Measurements from ENCODE around the gene BIRC7.

BIRC7 gene

GRCh38 chr20:63283397-63284082, 47.8 kb downstream of the BIRC7 start:
- Histone ChIP-seq H3K9ac (ENCODE audit: low read depth, low read length) (no peak overlapping the region), H3K9me3 (ENCODE audit: control insufficient read depth, insufficient read depth, low read length) (no peaks in the 10 kb centered on the region), H3K4me3 (ENCODE audit: low read depth, low read length) (no peak overlapping the region), H3K36me3 (ENCODE audit: control insufficient read depth, insufficient read depth, low read length) (peaks cover 81% of the 10 kb centered on the region), H3K4me1 (ENCODE audit: control insufficient read depth, insufficient read depth, low read length) (no peaks in the 10 kb centered on the region), H3K27me3 (ENCODE audit: control insufficient read depth, insufficient read depth, low read length) (no peaks in the 10 kb centered on the region)

- Histone ChIP-seq H3K4me1 (ENCODE audit: control insufficient read depth, insufficient read depth, low read length) (no peaks in the 10 kb centered on the region), H3K4me3 (ENCODE audit: low read depth, low read length) (no peak overlapping the region), H3K36me3 (ENCODE audit: control insufficient read depth, insufficient read depth, low read length) (peaks cover 82% of the 10 kb centered on the region), H3K27me3 (ENCODE audit: control insufficient read depth, insufficient read depth, low read length) (no peaks in the 10 kb centered on the region), H3K9ac (ENCODE audit: low read depth, low read length) (no peak overlapping the region), H3K9me3 (ENCODE audit: control insufficient read depth, insufficient read depth, low read length) (no peaks in the 10 kb centered on the region)
Measured at GRCh38 chr20:63284083-63284440, 48.4 kb downstream of the BIRC7 start.

- Histone ChIP-seq H3K4me1 (ENCODE audit: control insufficient read depth, insufficient read depth, low read length) (no peaks in the 10 kb centered on the region), H3K36me3 (ENCODE audit: control insufficient read depth, insufficient read depth, low read length) (peaks cover 85% of the 10 kb centered on the region), H3K9ac (ENCODE audit: low read depth, low read length) (no peak overlapping the region), H3K27me3 (ENCODE audit: control insufficient read depth, insufficient read depth, low read length) (no peaks in the 10 kb centered on the region), H3K4me3 (ENCODE audit: low read depth, low read length) (no peak overlapping the region), H3K9me3 (ENCODE audit: control insufficient read depth, insufficient read depth, low read length) (no peaks in the 10 kb centered on the region)
Measured at GRCh38 chr20:63284544-63284949, 48.8 kb downstream of the BIRC7 start.

DNA sequence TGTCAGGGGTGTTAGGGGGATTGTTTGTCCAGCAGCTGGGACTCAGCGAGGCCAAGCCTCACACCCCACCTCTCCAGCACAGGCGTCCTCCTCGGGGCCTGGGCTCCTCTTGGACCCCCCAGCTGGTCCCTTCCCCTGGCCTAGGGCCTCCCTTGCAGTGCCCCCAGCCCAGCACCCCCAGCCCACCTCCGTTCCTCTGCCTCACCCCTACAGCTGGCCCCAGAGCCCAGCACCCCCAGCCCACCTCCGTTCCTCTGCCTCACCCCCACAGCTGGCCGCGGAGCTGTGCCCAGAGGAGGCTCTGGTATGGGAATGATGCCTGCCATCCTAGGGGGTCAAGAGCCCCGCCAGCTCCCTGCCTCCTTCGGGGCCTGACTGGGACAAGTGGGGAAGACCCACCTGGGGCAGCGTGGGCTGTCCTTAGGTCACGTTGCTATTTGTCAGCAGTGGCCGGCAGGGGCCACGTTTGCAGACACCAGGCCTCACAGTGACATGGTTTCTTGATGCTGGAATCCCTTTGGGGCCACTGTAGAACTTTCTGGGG, 49.3 kb downstream of the BIRC7 start:
- H3K36me3 ChIP-seq (ENCODE audit: control insufficient read depth, insufficient read depth, low read length) = peaks cover 82% of the 10 kb centered on the region
- no peaks in the 10 kb centered on the region for H3K27me3 ChIP-seq (ENCODE audit: control insufficient read depth, insufficient read depth, low read length)
- H3K9me3 ChIP-seq (ENCODE audit: control insufficient read depth, insufficient read depth, low read length) = no peaks in the 10 kb centered on the region
- no peak overlapping the region for H3K9ac ChIP-seq (ENCODE audit: low read depth, low read length)
- H3K4me3 ChIP-seq (ENCODE audit: low read depth, low read length) = no peak overlapping the region
- H3K4me1 ChIP-seq (ENCODE audit: control insufficient read depth, insufficient read depth, low read length) = no peaks in the 10 kb centered on the region

DNA sequence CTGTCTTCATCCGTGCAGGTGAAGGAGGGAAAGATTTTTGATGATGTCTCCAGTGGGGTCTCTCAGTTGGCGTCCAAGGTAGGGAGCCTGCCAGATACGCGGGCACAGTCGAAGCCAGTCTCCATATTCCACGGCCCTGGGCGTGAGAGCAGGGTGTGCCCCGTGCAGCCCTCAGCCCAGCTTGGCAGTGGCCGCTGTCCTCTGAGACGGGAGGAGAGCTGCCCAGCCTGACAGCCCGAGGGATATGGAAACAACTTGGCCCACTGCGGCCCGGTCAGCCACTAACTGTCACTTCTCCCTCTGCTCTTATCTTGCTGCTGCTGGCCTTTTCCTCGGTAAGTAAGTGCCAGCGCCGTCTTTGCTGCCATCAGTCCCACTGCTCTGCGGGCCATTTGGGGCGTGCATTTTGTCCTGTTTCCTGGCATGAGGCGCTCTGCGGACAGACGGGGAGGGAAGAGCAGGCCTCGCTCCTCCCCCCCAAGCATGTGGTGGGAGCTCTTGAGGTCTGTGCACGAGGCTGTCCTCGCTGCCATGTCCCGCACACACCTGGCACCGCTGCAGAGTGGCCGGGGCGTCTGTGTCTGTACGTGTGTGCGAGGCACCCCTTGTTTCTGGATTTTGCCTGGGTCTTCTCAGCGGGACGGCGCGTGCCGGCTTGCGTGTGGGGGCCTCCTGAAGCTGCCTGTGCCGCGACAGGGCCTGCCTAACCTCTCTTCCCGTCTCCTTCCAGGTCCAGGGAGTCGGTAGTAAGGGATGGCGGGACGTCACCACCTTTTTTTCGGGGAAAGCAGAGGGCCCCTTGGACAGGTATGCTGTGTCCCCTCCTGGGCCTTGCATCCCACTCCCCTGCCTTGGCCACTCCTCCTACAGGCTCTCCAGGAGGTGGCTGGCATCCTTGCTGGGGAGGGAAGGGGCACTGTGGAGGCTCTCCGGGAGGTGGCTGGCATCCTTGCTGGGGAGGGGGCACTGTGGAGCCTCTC, 50.2 kb downstream of the BIRC7 start:
- no peaks in the 10 kb centered on the region for H3K4me1 ChIP-seq (ENCODE audit: control insufficient read depth, insufficient read depth, low read length)
- no peak overlapping the region for H3K4me3 ChIP-seq (ENCODE audit: low read depth, low read length)
- no peaks in the 10 kb centered on the region for H3K9me3 ChIP-seq (ENCODE audit: control insufficient read depth, insufficient read depth, low read length)
- H3K9ac ChIP-seq (ENCODE audit: low read depth, low read length) = no peak overlapping the region
- no peaks in the 10 kb centered on the region for H3K27me3 ChIP-seq (ENCODE audit: control insufficient read depth, insufficient read depth, low read length)
- H3K36me3 ChIP-seq (ENCODE audit: control insufficient read depth, insufficient read depth, low read length) = peaks cover 80% of the 10 kb centered on the region

DNA sequence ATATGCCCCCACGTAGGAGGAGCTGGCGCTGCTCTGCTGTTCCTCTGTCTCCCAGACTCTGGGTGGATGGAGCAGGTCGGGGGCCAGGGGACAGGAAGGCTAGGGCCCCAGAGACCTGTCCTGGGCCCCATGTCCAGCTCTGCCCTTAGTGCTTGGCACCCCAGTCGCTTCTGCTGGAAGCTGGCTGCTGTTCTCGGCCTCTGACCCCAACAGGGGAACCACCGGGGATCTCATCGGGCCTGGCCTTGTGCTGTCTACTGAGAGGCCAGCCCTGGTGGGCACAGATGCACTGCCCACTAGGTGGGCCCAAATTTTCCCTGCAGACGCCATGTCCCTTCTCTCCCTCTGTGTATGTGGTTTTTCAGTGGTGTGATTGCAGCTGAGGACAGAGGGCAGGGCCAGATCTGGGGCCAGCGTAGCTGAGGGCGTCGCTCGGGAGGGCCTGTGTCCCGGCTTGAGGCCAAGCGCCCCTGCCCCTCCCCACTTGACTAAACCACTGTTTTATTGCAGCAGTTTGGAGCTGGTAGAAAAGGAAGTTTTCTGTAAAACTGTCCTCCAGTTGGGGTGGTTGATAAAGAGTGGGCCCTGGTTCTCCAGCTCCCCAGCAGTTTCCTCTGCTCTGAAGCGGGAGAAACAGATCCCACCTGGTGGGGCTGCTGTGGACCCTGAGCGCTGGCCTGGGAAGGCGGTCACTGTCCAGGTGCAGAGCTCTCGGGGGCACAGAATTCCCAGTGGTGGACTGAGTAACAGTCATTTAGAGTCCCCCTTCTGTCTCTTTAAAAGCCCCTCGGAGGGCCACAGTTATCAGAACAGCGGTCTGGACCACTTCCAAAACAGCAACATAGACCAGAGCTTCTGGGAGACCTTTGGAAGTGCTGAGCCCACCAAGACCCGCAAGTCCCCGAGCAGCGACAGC, 51.3 kb downstream of the BIRC7 start:
- Histone ChIP-seq H3K4me3 (ENCODE audit: low read depth, low read length) (no peak overlapping the region), H3K4me1 (ENCODE audit: control insufficient read depth, insufficient read depth, low read length) (no peaks in the 10 kb centered on the region), H3K36me3 (ENCODE audit: control insufficient read depth, insufficient read depth, low read length) (peaks cover 70% of the 10 kb centered on the region), H3K9me3 (ENCODE audit: control insufficient read depth, insufficient read depth, low read length) (no peaks in the 10 kb centered on the region), H3K9ac (ENCODE audit: low read depth, low read length) (no peak overlapping the region), H3K27me3 (ENCODE audit: control insufficient read depth, insufficient read depth, low read length) (no peaks in the 10 kb centered on the region)

DNA sequence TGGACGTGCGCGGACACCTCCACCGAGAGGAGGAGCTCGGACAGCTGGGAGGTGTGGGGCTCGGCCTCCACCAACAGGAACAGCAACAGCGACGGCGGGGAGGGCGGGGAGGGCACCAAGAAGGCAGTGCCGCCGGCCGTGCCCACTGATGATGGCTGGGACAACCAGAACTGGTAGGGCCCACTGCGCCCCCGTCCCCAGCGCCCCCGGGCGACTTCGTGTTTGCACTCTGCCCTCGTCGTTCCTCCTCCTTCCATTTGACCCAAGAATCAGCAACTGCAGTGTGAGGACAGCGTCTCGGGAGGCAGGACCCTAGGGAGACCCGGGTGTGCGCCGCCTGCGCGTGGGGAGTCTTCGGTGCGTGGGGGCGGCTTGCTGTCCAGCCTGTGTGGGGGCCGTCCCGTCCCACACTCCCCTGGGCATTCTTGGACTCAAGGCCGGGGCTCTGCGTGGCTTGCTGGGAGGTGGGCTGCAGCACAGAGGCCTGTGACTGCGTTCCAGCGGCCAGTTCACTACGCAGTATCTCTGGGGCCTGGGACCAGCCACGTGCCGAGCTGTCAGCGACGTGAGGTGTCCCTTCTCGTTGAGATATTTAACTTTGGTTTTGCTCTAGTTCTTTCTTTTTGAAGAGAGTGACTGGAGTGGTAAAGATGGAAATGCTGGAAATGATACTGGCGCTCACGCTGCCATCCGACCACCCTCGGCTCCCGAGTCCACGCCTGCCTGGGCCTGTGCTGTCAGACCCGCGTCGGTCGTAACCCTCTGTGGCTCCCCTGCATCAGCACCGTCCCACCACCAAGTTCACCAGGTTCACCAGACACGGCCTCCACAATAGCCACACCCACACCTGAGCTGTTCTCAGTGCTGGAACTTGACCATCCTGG, 52.2 kb downstream of the BIRC7 start:
- Histone ChIP-seq H3K36me3 (ENCODE audit: control insufficient read depth, insufficient read depth, low read length) (peaks cover 61% of the 10 kb centered on the region), H3K9ac (ENCODE audit: low read depth, low read length) (no peak overlapping the region), H3K4me3 (ENCODE audit: low read depth, low read length) (no peak overlapping the region), H3K9me3 (ENCODE audit: control insufficient read depth, insufficient read depth, low read length) (no peaks in the 10 kb centered on the region), H3K4me1 (ENCODE audit: control insufficient read depth, insufficient read depth, low read length) (no peaks in the 10 kb centered on the region), H3K27me3 (ENCODE audit: control insufficient read depth, insufficient read depth, low read length) (no peaks in the 10 kb centered on the region)

DNA sequence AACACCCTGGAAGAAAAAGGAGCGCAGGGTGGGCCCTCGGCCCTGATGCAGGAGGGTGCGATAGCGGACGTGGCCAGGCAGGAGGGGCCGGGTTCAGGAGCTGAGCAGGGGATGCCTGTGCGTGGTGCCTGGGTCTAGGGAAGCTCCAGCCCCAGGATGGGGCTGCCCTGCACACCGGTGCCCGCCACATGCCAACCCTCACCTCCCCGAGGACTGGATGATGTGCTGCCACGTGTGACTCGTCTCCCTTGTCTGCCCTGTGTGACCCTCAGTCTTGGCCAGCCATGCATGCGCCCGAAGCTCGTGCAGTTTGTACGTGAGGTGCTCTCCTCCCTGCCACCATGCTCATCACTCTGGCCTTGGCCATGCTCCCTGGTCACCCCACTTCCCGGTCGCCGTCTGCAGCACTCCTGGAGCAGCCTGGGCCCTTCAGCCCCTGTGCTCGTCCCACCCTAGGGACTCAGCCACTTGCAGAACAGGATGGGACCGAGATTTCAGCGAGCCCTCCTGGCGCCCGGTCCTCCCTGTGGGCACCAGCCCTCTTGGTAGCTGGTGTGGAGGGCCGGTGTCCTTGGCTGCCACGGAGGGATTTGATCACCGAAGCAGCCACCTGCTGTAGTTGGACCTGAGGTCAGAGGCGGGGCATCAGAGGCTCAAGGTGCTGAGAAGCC, 53.0 kb downstream of the BIRC7 start:
- no peak overlapping the region for H3K9ac ChIP-seq (ENCODE audit: low read depth, low read length)
- no peak overlapping the region for H3K4me3 ChIP-seq (ENCODE audit: low read depth, low read length)
- no peaks in the 10 kb centered on the region for H3K9me3 ChIP-seq (ENCODE audit: control insufficient read depth, insufficient read depth, low read length)
- H3K36me3 ChIP-seq (ENCODE audit: control insufficient read depth, insufficient read depth, low read length) = peaks cover 53% of the 10 kb centered on the region
- no peaks in the 10 kb centered on the region for H3K27me3 ChIP-seq (ENCODE audit: control insufficient read depth, insufficient read depth, low read length)
- H3K4me1 ChIP-seq (ENCODE audit: control insufficient read depth, insufficient read depth, low read length) = no peaks in the 10 kb centered on the region

DNA sequence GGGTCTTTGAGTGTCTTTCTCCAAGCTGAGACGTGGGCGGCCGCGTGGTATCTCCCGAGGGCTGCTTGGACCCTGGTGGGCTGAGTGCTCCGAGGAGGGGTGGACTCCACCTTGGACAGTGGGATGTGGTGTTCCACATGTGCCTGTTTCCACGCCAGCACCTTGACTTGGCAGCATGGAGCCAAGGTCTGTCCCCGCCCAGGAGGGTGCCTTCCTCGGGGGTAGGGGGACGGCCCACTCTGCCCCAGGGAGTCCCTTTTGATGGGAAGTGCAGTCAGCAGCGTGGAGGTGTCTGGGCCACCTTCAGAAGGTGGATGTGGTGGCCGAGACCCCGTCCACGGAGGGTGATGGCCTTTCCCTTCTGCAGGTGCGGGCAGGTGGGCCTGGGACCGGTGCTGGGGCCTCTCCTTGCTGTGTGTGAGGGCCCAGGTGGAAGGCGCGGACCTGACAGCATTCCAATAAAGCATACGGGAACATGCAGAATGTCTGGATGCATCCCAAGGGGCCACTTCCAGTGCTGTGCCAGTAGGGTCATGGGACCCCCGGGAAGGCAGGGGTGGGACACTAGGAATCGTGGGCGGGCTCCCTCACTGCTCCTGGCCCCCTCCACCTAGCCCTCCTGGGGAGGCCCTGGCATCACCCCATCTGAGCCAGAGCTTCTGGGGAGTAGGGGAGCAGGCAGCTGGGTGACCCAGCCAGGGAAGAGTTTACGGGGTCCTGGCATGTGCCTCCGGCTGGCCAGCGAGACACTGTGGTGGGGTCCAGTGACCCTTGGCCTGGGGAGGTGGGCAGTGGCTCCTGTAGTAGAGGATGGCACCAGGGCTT, 53.8 kb downstream of the BIRC7 start:
- H3K27me3 ChIP-seq (ENCODE audit: control insufficient read depth, insufficient read depth, low read length) = no peaks in the 10 kb centered on the region
- no peaks in the 10 kb centered on the region for H3K9me3 ChIP-seq (ENCODE audit: control insufficient read depth, insufficient read depth, low read length)
- H3K4me3 ChIP-seq (ENCODE audit: low read depth, low read length) = no peak overlapping the region
- peaks cover 46% of the 10 kb centered on the region for H3K36me3 ChIP-seq (ENCODE audit: control insufficient read depth, insufficient read depth, low read length)
- no peak overlapping the region for H3K9ac ChIP-seq (ENCODE audit: low read depth, low read length)
- no peaks in the 10 kb centered on the region for H3K4me1 ChIP-seq (ENCODE audit: control insufficient read depth, insufficient read depth, low read length)
